ENCODE results near the gene ZNF750.

DNA sequence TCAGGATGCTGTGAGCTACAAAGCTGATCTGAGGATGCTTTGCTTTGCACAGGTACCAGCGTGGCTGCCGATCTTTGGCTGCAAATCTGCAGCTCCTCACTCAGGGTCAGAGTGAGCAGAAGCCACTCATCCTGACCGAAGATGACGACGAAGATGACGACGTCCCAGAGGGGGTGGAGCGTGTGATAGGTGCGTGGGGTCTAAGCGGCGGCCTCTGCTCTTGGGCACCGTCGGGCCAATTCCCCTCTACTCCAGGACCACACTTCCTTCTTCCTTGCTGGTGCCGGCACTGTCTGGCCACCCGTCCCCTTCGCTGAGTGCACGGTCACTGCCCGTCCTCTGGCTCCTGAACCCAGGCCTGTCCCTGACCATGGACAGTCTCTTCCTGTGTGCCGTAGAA is 34.0 kb downstream of the ZNF750 start:
- TF ChIP-seq POLR2AphosphoS5 (IDR thresholded peaks at IDR 0.05; ENCODE audit: low read depth, low read length) = no peak
- TF ChIP-seq, protein P1, sequence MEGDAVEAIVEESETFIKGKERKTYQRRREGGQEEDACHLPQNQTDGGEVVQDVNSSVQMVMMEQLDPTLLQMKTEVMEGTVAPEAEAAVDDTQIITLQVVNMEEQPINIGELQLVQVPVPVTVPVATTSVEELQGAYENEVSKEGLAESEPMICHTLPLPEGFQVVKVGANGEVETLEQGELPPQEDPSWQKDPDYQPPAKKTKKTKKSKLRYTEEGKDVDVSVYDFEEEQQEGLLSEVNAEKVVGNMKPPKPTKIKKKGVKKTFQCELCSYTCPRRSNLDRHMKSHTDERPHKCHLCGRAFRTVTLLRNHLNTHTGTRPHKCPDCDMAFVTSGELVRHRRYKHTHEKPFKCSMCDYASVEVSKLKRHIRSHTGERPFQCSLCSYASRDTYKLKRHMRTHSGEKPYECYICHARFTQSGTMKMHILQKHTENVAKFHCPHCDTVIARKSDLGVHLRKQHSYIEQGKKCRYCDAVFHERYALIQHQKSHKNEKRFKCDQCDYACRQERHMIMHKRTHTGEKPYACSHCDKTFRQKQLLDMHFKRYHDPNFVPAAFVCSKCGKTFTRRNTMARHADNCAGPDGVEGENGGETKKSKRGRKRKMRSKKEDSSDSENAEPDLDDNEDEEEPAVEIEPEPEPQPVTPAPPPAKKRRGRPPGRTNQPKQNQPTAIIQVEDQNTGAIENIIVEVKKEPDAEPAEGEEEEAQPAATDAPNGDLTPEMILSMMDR (IDR thresholded peaks at IDR 0.05) = no peak

Measured in Panc1 (cell line).